Stimulated activated CD4-positive, alpha-beta T cell treated with anti-CD3 and anti-CD28 coated beads, Interleukin-1b, Interleukin-23, amount 100 ng/mL, for 48 hours (primary cell): Measurements from ENCODE around the gene CACFD1.

Experiments
- DNase-seq: peaks from one replicate; pipeline ENCODE4 v3.0.0-alpha.2; 2020

CACFD1 gene

DNA sequence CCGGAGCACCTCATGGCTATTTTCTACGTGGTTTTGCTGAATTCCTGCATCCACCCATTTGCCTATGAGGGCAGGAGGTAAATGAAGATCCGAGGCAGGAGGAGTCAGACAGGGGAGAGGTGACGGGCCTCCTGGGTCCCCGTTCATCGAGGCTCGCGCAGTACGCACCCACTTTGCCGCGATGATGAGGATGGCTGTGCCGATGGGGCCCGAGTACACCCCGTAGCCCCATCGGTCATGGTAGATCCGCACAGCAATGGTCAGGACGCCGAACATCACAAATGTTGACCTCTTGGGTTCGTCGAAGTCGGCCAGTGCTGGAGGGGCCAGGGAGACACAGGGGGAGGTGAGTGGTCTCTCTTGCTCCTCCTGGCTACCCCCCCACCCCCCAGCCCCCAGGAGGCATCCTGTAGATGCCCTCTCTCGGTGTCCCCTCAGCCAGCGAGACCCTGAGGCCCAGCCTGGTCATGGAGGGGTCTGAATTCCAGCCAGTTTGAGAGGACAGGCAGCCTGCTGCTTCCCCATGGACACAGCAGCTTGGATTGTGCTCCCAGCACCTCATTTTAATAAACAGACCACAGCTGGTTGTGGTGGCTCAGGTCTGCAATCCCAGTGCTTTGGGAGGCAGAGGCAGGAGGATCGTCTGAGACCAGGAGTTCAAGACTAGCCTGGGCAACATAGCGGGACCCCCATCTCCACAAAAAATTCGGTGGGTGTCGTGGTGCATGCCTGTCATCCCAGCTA, 59.1 kb downstream of the CACFD1 start:
- no peak for DNase-seq

DNA sequence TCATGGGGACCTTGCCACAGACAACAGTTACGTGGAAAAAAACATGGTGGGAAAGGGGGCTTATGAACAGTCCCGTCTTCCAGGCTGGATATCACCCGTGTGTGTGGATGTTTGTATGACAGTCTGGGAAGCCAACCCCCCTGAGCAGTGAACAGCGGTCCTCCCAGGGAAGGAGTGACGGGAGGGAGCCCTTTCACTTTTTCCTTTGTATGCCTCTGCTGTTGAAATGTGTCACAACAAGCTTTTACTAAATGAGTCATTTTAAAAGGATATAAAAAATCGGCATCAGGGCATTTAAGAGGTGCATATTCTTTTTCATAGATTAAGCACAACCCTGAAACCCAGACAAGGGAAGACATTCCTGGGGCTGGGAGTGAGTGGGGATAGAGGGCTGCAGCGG, 59.9 kb downstream of the CACFD1 start:
- no peak for DNase-seq

DNA sequence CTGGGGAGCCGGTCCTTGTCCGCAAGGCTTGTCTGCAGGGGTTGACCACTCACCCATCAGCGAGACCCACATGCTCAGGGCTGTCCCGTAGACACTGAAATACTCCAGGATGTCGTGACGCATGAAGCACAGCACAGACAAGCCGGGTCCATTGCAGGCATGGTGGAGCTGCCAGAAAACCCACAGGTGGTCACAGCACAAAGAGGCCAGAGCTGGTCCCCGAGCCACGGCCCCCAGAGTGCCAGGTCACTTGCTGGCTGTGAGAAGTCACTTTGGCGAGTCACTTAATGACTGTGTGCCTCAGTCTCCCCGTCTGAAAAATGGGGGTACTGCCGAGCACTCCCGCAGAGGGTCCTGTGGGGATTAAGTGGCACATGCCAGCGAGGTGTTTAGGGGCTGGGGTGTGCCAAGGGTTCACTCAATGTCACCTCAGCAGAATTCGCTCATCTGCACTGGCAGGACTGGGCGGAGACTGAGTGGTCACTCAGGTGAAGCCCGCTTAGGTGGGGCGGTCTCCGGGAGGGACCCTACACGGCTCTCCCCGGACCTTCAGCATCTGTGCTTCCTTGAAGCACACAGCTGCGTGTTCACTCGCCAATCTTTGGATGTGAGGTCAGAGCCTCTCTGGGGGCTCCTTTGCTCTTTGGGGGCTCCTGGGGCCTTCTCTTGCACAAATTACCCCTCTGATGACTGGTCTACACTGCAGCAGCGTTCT, 60.5 kb downstream of the CACFD1 start:
- no peak for DNase-seq
